HG03469 (cell line): ENCODE data around the gene BBIP1.

ENCODE experiments used
- ATAC-seq: cut with Tn5 transposase; IDR thresholded peaks from one replicate; pipeline ENCODE4 v1.9.1; 2021; ENCODE audit warnings: mild to moderate bottlenecking, moderate library complexity, moderate number of reproducible peaks; ENCODE audit not compliant: unreplicated experiment

The BBIP1 gene

GRCh38 chr10:110864662-110865140, 54.3 kb downstream of the BBIP1 start:
- peak; percentile 40 for ATAC-seq

GRCh38 chr10:110863956-110864355, 55.0 kb downstream of the BBIP1 start:
- ATAC-seq, result no peak

- no peak for ATAC-seq
Measured at GRCh38 chr10:110863361-110863760, 55.6 kb downstream of the BBIP1 start.

DNA sequence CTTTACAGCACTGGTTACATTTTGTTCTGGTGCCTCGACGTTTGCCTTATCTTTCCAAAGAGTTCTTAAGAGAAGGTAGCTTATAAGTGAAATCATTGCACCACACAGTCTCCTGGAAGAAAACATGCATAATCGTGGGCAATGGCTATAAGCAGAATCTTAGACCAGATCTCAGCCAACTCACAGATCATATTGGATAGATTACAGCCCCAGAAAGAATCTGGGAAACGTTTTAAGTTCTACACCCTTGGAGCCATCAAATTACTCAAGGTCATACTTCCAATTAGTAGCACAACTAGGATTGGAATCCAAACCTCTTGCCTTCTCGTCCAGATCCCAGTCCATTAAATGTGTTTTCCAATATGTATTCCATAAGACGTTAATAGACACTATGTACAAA, 56.0 kb downstream of the BBIP1 start:
- no peak for ATAC-seq

- ATAC-seq, result no peak
Measured at GRCh38 chr10:110861930-110862649, 56.9 kb downstream of the BBIP1 start.

DNA sequence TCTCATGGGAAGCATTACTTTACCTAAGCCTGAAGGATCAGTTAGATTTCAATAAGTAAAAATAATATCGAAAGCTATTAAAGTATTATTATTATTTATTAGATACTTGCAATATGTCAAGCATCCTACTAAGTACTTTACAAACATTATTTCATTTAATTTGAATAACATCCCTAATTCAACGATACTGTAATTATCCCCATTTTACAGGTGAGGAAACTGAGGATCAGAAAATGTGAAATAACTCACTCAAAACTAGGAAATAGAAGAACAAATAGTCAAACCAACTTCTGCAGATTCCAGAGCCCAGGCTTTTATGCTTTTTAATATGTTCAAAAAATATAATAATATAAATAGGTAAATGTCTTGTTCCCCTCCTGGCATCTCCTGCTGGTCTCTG, 57.5 kb downstream of the BBIP1 start:
- ATAC-seq, result no peak

DNA sequence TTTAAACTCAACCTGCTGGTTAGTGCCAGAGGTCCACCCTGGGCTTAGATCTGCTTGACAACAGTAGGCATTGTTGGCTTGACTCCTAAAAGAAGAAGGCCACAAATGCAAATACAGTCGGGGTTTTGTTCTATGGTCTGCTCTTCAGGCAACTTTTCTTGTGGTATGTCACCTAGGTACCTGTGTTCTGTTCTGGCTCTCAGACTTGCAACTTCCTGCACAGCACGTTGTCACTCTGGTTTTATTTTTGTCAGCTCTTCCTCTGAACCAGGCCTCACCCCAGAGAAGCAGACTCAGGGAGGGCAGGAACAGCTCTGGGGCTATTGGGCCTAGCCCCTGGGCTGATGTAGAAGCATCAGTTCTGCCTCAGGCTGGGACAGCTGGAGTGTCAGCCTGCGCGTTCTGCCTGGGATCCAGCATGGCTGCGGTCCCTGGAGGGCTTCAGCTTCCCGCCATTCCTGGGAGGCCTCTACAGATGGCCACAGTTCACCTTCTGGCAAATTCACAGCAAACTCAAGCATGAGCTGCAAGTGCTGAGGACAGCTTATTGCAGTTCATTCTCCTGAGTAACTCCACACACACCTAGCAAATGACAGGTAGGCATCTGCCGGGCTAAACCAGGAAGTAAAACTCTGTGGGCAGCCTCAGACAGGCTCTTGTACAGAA, 58.3 kb downstream of the BBIP1 start:
- peak; percentile 51 for ATAC-seq

DNA sequence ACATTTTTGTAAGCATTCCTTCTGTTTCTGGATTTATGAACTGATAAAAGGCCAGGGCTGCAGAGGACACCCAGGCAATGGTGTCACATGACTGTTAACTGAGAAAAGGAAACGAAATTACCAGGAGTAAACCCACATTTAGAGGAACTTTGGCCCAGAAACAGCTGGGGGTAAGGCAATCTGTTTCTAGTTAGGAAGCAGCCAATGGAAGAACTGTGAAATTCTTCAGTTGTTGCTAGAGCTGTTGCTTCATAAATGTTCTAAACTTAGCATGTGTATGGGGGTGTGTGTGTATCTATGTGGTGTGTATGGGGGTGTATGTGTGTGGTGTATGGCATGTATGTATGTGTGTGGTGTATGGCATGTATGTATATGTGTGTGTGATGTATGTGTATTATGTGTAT, 59.0 kb downstream of the BBIP1 start:
- no peak for ATAC-seq

GRCh38 chr10:110859206-110859972, 59.6 kb downstream of the BBIP1 start:
- no peak for ATAC-seq

DNA sequence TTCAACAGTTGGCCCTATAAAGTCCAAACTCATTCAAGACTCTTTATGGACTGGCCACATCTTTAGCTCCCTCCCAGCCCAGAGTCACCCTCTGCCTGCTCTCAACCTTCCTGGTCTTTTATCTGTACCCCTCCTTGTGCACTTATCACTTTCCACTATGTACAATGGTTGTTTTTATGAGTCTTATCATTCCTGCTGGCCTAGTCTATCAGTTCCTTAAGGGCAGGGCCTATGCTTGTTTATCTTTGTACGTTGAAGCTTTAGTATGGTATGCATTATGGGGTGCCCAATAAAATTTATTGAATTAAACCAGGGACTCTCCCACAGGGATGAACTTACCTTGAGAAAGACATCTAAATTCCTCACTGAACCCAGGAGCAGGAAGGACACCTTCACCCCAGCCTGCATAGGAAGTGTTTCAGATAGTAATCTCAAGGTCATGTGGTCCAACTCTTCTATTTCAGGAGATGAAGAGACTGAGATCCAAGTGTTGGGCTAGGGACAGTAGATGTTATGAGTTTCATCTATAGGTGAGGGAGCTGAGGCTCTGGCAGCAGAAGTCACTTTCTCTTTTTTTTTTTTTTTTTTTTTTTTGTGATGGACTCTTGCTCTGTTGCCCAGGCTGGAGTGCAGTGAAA, 60.6 kb downstream of the BBIP1 start:
- ATAC-seq, result no peak

DNA sequence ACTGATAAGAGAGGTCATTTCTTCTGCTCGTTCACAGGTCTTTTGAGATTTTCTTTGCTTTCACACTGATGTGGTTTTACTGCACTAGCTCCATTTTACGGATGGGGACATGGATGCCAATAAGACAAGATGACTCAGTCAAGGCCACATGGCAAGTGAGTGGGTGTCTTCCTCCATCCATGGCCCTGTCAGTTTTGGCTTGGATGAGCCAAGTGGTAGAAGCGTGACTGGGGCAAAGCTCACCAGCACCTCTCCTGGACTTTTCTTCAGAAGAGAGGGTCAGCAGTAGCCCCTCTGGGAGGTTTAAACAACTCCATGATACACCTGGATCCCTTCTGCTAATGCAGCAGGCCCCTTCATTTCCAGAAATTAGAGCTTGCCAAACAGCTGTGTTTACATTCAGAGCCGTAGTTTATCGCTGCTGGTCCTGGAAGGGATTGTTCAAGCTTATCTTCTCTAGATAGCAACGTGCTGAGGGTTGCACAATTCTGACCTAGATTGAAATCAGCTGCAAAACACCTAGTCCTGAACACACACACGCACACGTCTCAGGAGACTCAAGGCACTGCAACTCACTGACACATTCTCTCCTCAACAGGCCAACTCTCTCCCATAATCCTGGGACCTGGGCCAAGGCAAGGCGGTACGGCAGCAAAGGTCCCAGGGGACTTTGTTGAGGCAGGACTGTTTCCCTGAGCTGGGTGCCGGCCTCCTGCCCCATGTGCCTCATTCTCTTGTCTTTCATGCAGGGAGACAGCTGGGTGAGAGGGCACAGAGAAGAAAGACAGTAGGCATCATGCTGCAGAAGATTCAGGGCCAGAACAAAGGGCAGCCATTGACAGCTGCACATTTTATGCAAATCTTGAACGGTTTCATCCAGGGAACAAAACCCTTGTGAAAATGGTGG, 61.5 kb downstream of the BBIP1 start:
- peak; percentile 26 for ATAC-seq

DNA sequence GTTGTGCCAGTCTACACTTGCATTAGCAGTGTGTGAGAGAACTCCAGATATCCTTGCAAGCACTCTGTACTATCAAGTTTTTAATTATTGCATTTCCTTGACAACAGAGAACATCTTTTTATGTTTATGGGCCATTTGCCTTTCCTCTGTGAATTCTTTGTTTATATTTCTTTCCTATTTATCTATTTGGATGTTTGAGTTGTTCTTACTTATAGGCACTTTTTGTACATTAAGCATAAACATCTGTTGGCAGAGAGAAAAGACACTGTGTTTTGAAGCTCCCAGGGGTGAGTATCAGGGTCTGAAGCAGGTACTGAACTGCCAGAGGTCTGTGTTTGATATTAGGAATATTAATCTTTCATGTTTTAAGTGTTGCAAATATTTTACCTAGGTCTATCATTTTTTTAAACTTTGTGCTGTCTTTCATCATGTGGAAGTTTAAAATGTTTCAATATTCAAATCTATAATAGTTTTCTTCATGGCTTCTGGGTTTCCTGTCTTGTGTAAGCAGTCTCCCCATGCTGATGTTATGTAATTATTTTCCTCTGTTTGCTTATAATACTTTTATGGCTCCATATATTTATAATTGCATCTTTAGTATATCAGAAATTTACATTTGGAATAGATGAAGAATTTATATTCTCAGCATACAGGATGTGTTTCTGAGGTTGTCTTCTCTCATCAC, 64.9 kb downstream of the BBIP1 start:
- ATAC-seq, result no peak

DNA sequence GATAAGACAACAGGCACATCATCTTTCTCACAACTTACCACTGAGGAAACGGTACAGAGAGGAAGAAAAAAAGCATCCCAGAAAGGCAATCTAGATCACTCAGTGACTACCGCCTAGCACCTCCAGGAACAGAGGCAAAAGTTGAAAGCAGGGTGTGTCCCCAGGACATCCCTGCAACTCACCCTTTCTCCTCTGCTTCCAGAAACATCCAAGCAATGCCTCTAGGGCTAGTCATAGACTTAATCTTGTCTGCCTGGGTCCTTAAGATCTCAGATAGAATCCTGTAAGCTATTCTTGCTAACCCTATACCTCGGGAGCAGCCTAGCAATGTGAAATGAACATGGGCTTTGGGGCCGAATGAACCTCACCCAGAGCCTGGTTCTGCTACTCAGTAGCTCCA, 66.0 kb downstream of the BBIP1 start:
- ATAC-seq, result no peak

- ATAC-seq, result no peak
Measured at GRCh38 chr10:110852255-110852896, 66.6 kb downstream of the BBIP1 start.

- no peak for ATAC-seq
Measured at GRCh38 chr10:110851020-110851612, 67.9 kb downstream of the BBIP1 start.

GRCh38 chr10:110850099-110850498, 68.9 kb downstream of the BBIP1 start:
- no peak for ATAC-seq
